Upper lobe of left lung (tissue), 6 donors: ENCODE measurements around the gene ZNF576. TPM values are rescaled to one million over a fixed set of nuclear protein-coding genes. Genes with fewer than 3 reads are reported as not detected.
A peak's percentile ranks its signal among the peaks of the same experiment; 100 is the strongest.
"Not testable (repeated sequence)": the region's sequence is repeated elsewhere in the genome, so short reads cannot be mapped to it uniquely, and the experiment has no call there.

Source experiments
- ATAC-seq, 2 donors: fragments of 200-7000 bp; cut with Tn5 transposase; one replicate each; pipeline ENCODE4 v1.9.1; 2022; ENCODE audit warnings: mild to moderate bottlenecking in 2 of 2, moderate library complexity in 2 of 2; ENCODE audit not compliant: low FRiP score in 2 of 2
- DNase-seq, 2 donors: peaks; one replicate each; pipeline ENCODE4 v3.0.0-alpha.2; 2019 to 2020
- H3K27ac ChIP-seq, 4 donors: fragments of 200-600 bp; sonication (generic); one replicate each; pipeline ENCODE4 v1.5.1; 2016 to 2019
- H3K27me3 ChIP-seq, 4 donors: fragments of 200-600 bp; sonication (generic); one replicate each; pipeline ENCODE4 v1.5.1; 2017 to 2019
- H3K36me3 ChIP-seq, 4 donors: fragments of 200-600 bp; sonication (generic); one replicate each; pipeline ENCODE4 v1.5.1; 2016 to 2019
- H3K4me1 ChIP-seq, 4 donors: fragments of 200-600 bp; sonication (generic); one replicate each; pipeline ENCODE4 v1.5.1; 2018 to 2019
- H3K4me3 ChIP-seq, 4 donors: fragments of 200-600 bp; sonication (generic); one replicate each; pipeline ENCODE4 v1.5.1; 2017 to 2019; ENCODE audit warnings: mild to moderate bottlenecking in 2 of 4, moderate library complexity in 1 of 4
- H3K9me3 ChIP-seq, 4 donors: fragments of 200-600 bp; sonication (generic); one replicate each; pipeline ENCODE4 v1.5.1; 2018 to 2019
- CTCF ChIP-seq, 6 experiments: fragments of 450-650 bp in 4 of 6; fragments of 200-600 bp in 2 of 6; sonication (generic) in 2 of 6; IDR thresholded peaks; one replicate each; pipeline ENCODE4 v1.5.1; 2016 to 2019; ENCODE audit warnings: antibody characterized with exemption in 6 of 6
- EP300 ChIP-seq, 4 donors: sonication (generic); formaldehyde crosslinking; IDR thresholded peaks; one replicate each; pipeline ENCODE4 v1.5.1; 2017; ENCODE audit warnings: antibody characterized with exemption in 4 of 4, control low read depth in 2 of 4
- POLR2A ChIP-seq, 4 donors: fragments of 450-650 bp; IDR thresholded peaks; one replicate each; pipeline ENCODE4 v1.5.1; 2016 to 2017; ENCODE audit warnings: antibody characterized with exemption in 4 of 4, mild to moderate bottlenecking in 2 of 4
- POLR2AphosphoS5 ChIP-seq, 2 donors: sonication (generic); formaldehyde crosslinking; IDR thresholded peaks; one replicate each; pipeline ENCODE4 v1.5.1; 2017; ENCODE audit warnings: antibody characterized with exemption in 2 of 2
- WGBS, 2 donors: methylation state at CpG; one replicate each; pipeline ENCODE4 v1.1.5; 2017 to 2018; 5-methylcytosine and 5-hydroxymethylcytosine counted together
- total RNA-seq, 6 donors: library from RNA; depleted of rRNA in 4 of 6; stranded (reverse); fragments of >200 nt in 4 of 6; gene quantifications; one replicate each; pipeline versions ENCODE4 v1.1.0 to v1.2.1, GENCODE V29; 2016 to 2021
- donor health status: DM: no; HTN: no; CAD: no; lungs with moderate emphysema.
- donor health status: DM: no; HTN: yes; CAD: no; lungs with severe emphysema.

ZNF576 gene
- total RNA-seq: 10 to 100 TPM in 3 of 6 donors, 1 to 10 TPM in 3; 3.1 to 15.6 (median 7.8) TPM

GRCh38 chr19:43595999-43596841 is at the start of gene ZNF576, which contains the start of gene IRGQ:
Gene ZNF576 (plus strand): TSS chr19:43596595. CDS start chr19:43597109, 514 bp downstream.
Gene IRGQ (minus strand): TSS chr19:43596134. CDS start chr19:43595338, 796 bp downstream.
- peak; percentile 94 for ATAC-seq
- H3K27ac ChIP-seq: peak within 1 kb of the TSS; percentile 93 to 98 (median 96)
- 0 to 1% methylated on average over 30 to 59 of the region's 60 CpGs for WGBS, 2 donors
- peak within 1 kb of the TSS; percentile 55 to 75 (median 60) for H3K4me3 ChIP-seq
- peak in 2 of 6 experiments; percentile 25 to 31 for TF ChIP-seq CTCF (IDR thresholded peaks at IDR 0.05)
- peak; percentile 81 to 94 for TF ChIP-seq POLR2AphosphoS5 (IDR thresholded peaks at IDR 0.05)
- TF ChIP-seq EP300 (IDR thresholded peaks at IDR 0.05): peak in 1 of 4 donors; percentile 76
- peak in 3 of 4 donors; percentile 53 to 86 (median 85) for TF ChIP-seq POLR2A (IDR thresholded peaks at IDR 0.05)
- H3K27me3 ChIP-seq: no peaks in the 10 kb centered on the region
- peaks cover 28 to 48% (median 36%) of the 10 kb centered on the region in 4 donors for H3K4me1 ChIP-seq
- no peaks in the 10 kb centered on the region for H3K9me3 ChIP-seq
- peaks cover 19 to 51% (median 31%) of the 10 kb centered on the region in 4 donors for H3K36me3 ChIP-seq
- peak; percentile 100 for DNase-seq

GRCh38 chr19:43547926-43548325 is 48.5 kb upstream of the ZNF576 start:
- not testable (repeated sequence) for H3K9me3 ChIP-seq, H3K4me3 ChIP-seq, ATAC-seq, H3K27me3 ChIP-seq, H3K4me1 ChIP-seq, H3K27ac ChIP-seq
- peak in 1 of 2 donors; percentile 68 for DNase-seq
- peaks cover 14 to 81% (median 51%) of the 10 kb centered on the region in 4 donors for H3K36me3 ChIP-seq
- WGBS, 2 donors: 88 to 91% methylated on average over 3 to 9 of the region's 24 CpGs

GRCh38 chr19:43548706-43549105 is 47.7 kb upstream of the ZNF576 start:
- TF ChIP-seq POLR2A (IDR thresholded peaks at IDR 0.05) (no peak), POLR2AphosphoS5 (IDR thresholded peaks at IDR 0.05) (no peak), EP300 (IDR thresholded peaks at IDR 0.05) (no peak), CTCF (IDR thresholded peaks at IDR 0.05) (no peak)
- H3K36me3 ChIP-seq: peaks cover 14 to 78% (median 50%) of the 10 kb centered on the region in 4 donors
- no peak for ATAC-seq
- DNase-seq: no peak
- no peaks in the 10 kb centered on the region for H3K9me3 ChIP-seq
- no peaks in the 10 kb centered on the region for H3K27me3 ChIP-seq
- no peak overlapping the region for H3K27ac ChIP-seq
- H3K4me3 ChIP-seq: no peak overlapping the region
- WGBS, 2 donors: 89 to 91% methylated on average over 2 of the region's 2 CpGs
- H3K4me1 ChIP-seq: no peaks in the 10 kb centered on the region

- 92 to 95% methylated on average over 23 of the region's 23 CpGs for WGBS, 2 donors
These were observed 44.8 kb upstream of the ZNF576 start for GRCh38 chr19:43551399-43552197.

GRCh38 chr19:43552198-43552450 is 44.3 kb upstream of the ZNF576 start:
- no peaks in the 10 kb centered on the region for H3K4me1 ChIP-seq
- no peak overlapping the region for H3K4me3 ChIP-seq
- ATAC-seq (no peak), DNase-seq (no peak)
- 94 to 100% methylated on average over 2 to 3 of the region's 3 CpGs for WGBS, 2 donors
- no peaks in the 10 kb centered on the region for H3K27me3 ChIP-seq
- no peaks in the 10 kb centered on the region for H3K9me3 ChIP-seq
- TF ChIP-seq POLR2AphosphoS5 (IDR thresholded peaks at IDR 0.05) (no peak), CTCF (IDR thresholded peaks at IDR 0.05) (no peak), POLR2A (IDR thresholded peaks at IDR 0.05) (no peak), EP300 (IDR thresholded peaks at IDR 0.05) (no peak)
- peaks cover 14 to 67% (median 37%) of the 10 kb centered on the region in 4 donors for H3K36me3 ChIP-seq
- H3K27ac ChIP-seq: no peak overlapping the region

More at GRCh38 chr19:43551399-43552197, 44.8 kb upstream of the ZNF576 start:
- Histone ChIP-seq H3K4me1 (no peaks in the 10 kb centered on the region), H3K27me3 (no peaks in the 10 kb centered on the region), H3K36me3 (peaks cover 14 to 71% (median 37%) of the 10 kb centered on the region in 4 donors), H3K9me3 (no peaks in the 10 kb centered on the region), H3K4me3 (no peak overlapping the region), H3K27ac (no peak overlapping the region)
- ATAC-seq (no peak), DNase-seq (peak in 1 of 2 donors; percentile 56)
- TF ChIP-seq POLR2A (IDR thresholded peaks at IDR 0.05): no peak
